ENCODE measurements around the gene KCTD3. TPM values are rescaled to one million over a fixed set of nuclear protein-coding genes. Genes with fewer than 3 reads are reported as not detected.

Gene KCTD3
- total and polyA plus RNA-seq, 10 of the 15 experiments (the other 5 are each of a cell fraction or from before 2014, with no cell fraction given), result 3.6 to 19.8 (median 10.7) TPM

DNA sequence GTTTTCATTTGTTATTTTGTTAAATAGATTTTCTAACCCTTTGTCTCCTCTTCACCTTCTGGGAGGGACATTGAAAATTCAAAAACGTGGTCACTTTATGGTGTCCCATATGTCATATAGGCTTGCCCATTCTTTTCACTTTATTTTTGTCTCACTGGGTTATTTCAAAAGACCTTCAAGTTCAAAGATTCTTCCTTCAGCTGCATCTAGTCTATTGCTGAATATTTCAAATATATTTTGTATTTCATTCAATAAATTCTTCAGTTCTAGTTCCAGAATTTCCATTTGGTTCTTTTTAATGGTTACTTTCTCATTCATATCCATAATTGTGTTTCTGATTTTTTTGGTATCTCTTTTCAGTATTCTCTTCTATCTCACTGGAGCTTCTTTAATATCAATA lies 11.6 kb upstream of the KCTD3 start (continued):
- no peak for TF ChIP-seq SKIL (IDR thresholded peaks at IDR 0.05; ENCODE audit: low read depth, poor library complexity, severe bottlenecking)
- no peak for TF ChIP-seq YBX1 (IDR thresholded peaks at IDR 0.05)
- no peak for TF ChIP-seq RELA (IDR thresholded peaks at IDR 0.05; ENCODE audit: borderline replicate concordance, partially characterized antibody)

DNA sequence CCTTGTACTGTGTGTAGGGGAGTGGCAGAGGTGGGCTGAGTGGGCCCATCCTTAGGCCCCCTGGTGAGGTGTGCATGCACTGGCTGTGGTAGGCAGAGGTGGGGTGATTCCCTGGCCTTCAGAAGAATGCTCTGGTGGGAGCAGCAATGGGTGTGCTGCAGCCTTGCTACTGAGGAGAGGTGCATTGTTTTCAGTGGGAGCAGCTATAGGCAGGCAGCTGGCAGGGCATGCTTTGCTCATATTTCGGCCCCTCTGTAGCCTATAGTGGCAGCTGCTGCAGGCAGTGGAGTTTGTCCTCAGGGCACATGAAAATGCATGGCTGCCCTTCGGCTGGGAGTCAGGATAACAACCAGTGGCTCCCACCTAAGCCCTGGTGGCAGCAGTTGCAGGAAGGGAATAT lies 10.1 kb upstream of the KCTD3 start:
- Histone ChIP-seq H3K4me2 (ENCODE audit: control insufficient read depth, insufficient read depth) (no peak overlapping the region), H3K27ac (ENCODE audit: control insufficient read depth, insufficient read depth) (no peak overlapping the region), H2AFZ (ENCODE audit: control insufficient read depth, low read depth, low read length) (no peak overlapping the region), H3K9me3 (replicated peaks; ENCODE audit: control insufficient read depth, insufficient read depth, low read length) (no peaks in the 10 kb centered on the region; the same call in 2 of the 3 replicates), H3K27me3 (replicated peaks in 1 of 2; ENCODE audit: control insufficient read depth in 2 of 2, insufficient read depth in 2 of 2, low read length in 1 of 2) (no peaks in the 10 kb centered on the region), H3K79me2 (ENCODE audit: control insufficient read depth, insufficient read depth, low read length) (no peaks in the 10 kb centered on the region), H3K36me3 (ENCODE audit: control insufficient read depth in 2 of 2, insufficient read depth in 2 of 2, low read length in 1 of 2) (no peaks in the 10 kb centered on the region), H3K9ac (ENCODE audit: control insufficient read depth, insufficient read depth, low read length) (no peak overlapping the region), H3K4me3 (no peak overlapping the region), H4K20me1 (ENCODE audit: control insufficient read depth, insufficient read depth) (no peaks in the 10 kb centered on the region), H3K4me1 (ENCODE audit: control insufficient read depth, insufficient read depth, low read length) (no peaks in the 10 kb centered on the region)
- DNase-seq (ENCODE audit: low read depth, low spot score), result no peak
- in situ Hi-C loops (cut with MboI) (no loop called here), intact Hi-C loops (cut with micrococcal nuclease; ENCODE audit: unreplicated experiment) (no loop called here)
- RAD21 ChIA-PET (ENCODE audit: unreplicated experiment), result no interaction called here
- BruUV-seq (replicated peaks), result no TSS peak
- POLR2A ChIA-PET, result interaction anchor here (1.3 kb wide), 1 partner anchor 11 kb away, joined by 4 read pairs; no protein-coding TSS in a partner anchor
- FAIRE-seq, result no peak
- TF ChIP-seq TCF7 (IDR thresholded peaks at IDR 0.05; ENCODE audit: borderline replicate concordance) (no peak), LARP7 (IDR thresholded peaks at IDR 0.05) (no peak), CHD1 (IDR thresholded peaks at IDR 0.05; ENCODE audit: low read depth, low read length) (no peak), CHD4 (IDR thresholded peaks at IDR 0.05) (no peak), IRF4 (IDR thresholded peaks at IDR 0.05; ENCODE audit: low read depth, low read length) (no peak), ESRRA (IDR thresholded peaks at IDR 0.05; ENCODE audit: low read length) (no peak), DPF2 (IDR thresholded peaks at IDR 0.05) (no peak), GABPA (IDR thresholded peaks at IDR 0.05; ENCODE audit: low read depth) (no peak), NR2C2 (IDR thresholded peaks at IDR 0.05; ENCODE audit: borderline replicate concordance, control insufficient read depth, insufficient read length, low read depth) (no peak), SKIL (IDR thresholded peaks at IDR 0.05; ENCODE audit: low read depth, poor library complexity, severe bottlenecking) (no peak), ZNF217 (IDR thresholded peaks at IDR 0.05) (no peak), PML (IDR thresholded peaks at IDR 0.05; ENCODE audit: low read length) (no peak)
- TF ChIP-seq, protein P1, sequence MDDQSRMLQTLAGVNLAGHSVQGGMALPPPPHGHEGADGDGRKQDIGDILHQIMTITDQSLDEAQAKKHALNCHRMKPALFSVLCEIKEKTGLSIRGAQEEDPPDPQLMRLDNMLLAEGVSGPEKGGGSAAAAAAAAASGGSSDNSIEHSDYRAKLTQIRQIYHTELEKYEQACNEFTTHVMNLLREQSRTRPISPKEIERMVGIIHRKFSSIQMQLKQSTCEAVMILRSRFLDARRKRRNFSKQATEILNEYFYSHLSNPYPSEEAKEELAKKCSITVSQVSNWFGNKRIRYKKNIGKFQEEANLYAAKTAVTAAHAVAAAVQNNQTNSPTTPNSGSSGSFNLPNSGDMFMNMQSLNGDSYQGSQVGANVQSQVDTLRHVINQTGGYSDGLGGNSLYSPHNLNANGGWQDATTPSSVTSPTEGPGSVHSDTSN (IDR thresholded peaks at IDR 0.05; ENCODE audit: insufficient replicate concordance, low read depth, low read length), result no peak
- TF ChIP-seq, protein P2, sequence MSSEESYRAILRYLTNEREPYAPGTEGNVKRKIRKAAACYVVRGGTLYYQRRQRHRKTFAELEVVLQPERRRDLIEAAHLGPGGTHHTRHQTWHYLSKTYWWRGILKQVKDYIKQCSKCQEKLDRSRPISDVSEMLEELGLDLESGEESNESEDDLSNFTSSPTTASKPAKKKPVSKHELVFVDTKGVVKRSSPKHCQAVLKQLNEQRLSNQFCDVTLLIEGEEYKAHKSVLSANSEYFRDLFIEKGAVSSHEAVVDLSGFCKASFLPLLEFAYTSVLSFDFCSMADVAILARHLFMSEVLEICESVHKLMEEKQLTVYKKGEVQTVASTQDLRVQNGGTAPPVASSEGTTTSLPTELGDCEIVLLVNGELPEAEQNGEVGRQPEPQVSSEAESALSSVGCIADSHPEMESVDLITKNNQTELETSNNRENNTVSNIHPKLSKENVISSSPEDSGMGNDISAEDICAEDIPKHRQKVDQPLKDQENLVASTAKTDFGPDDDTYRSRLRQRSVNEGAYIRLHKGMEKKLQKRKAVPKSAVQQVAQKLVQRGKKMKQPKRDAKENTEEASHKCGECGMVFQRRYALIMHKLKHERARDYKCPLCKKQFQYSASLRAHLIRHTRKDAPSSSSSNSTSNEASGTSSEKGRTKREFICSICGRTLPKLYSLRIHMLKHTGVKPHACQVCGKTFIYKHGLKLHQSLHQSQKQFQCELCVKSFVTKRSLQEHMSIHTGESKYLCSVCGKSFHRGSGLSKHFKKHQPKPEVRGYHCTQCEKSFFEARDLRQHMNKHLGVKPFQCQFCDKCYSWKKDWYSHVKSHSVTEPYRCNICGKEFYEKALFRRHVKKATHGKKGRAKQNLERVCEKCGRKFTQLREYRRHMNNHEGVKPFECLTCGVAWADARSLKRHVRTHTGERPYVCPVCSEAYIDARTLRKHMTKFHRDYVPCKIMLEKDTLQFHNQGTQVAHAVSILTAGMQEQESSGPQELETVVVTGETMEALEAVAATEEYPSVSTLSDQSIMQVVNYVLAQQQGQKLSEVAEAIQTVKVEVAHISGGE (CRISPR knock-in tag; IDR thresholded peaks at IDR 0.05), result no peak
- ATAC-seq, result peak; percentile 25; the same call in 2 of the 3 replicates
- SMC1A ChIA-PET (ENCODE audit: uncharacterized antibody, unreplicated experiment), result interaction anchor here (0.6 to 1.7 kb wide), 2 partner anchors 10 to 178 kb away, joined by 3 to 7 read pairs; partner anchors contain the start of gene KCTD3
- CTCF ChIA-PET, result no interaction called here
- 0% methylated on average over 2 of the region's 2 CpGs for WGBS (ENCODE audit: insufficient coverage, insufficient replicate concordance, low lambda C conversion rate, missing lambda C conversion rate)
